AG04450 (cell line): Measurements from ENCODE around the gene TMEM178A. TPM values are rescaled to one million over a fixed set of nuclear protein-coding genes. Genes with fewer than 3 reads are reported as not detected.

Experiments used
- CTCF ChIA-PET: fragments of 300-600, 350-600 bp; formaldehyde crosslinking; extraction: SDS; loops from one replicate; lab custom pipeline; 2022; ENCODE audit warnings: antibody characterized with exemption, inconsistent platforms; lab: Charles Lee
- POLR2A ChIA-PET: fragments of 350-600 bp; formaldehyde crosslinking; extraction: SDS; loops from one replicate; lab custom pipeline; 2021; ENCODE audit warnings: antibody characterized with exemption, inconsistent platforms; lab: Yijun Ruan, JAX
- DNase-seq: peaks from one replicate; pipeline ENCODE4 v3.0.0-alpha.2; 2011; ENCODE audit warnings: low read depth, low spot score
- H3K27ac ChIP-seq: one replicate; pipeline ENCODE4 v1.5.1; 2012; ENCODE audit warnings: low read depth, low read length, control low read depth
- H3K27me3 ChIP-seq: one replicate; pipeline ENCODE4 v1.6.0; 2012; ENCODE audit warnings: low read length; ENCODE audit not compliant: control insufficient read depth, insufficient read depth
- H3K4me3 ChIP-seq: 2 replicates; pipeline ENCODE4 v1.5.1; 2011; ENCODE audit warnings: mild to moderate bottlenecking, low read depth, low read length, control low read depth
- H3K9me3 ChIP-seq: 2 replicates; pipeline ENCODE4 v1.5.1; 2012; ENCODE audit warnings: low read length; ENCODE audit not compliant: control insufficient read depth, insufficient read depth
- CTCF ChIP-seq: IDR thresholded peaks from 2 replicates; pipeline ENCODE4 v1.5.1; 2011; ENCODE audit warnings: low read depth, low read length, control low read depth, inconsistent platforms
- polyA plus RNA-seq: library from polyadenylated mRNA; depleted of rRNA; stranded (reverse); fragments of >200 nt; gene quantifications from 2 replicates; pipeline ENCODE4 v1.2.3, GENCODE V29; 2011

The TMEM178A gene
- polyA plus RNA-seq, 1 experiment = 1.1 TPM

DNA sequence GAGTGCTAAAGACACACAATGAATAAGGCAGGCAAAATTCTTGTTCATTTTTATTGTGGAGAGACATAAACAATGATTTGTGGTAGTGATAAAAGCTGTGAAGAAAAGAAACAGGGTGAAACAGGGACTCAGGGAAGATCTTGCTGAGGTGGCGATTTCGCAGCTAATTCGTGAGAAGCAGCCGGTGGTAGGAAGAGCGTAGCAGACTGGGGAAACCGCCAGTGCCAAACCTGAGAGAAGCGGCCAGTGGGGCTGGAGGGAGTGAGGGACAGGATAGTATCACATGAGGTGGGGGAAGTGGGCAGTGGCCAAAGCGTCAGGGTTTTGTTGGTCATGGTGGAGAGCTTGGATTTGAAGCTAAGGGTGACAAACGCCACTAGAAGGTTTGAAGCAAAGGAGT, 42.3 kb downstream of the TMEM178A start:
- H3K9me3 ChIP-seq = no peaks in the 10 kb centered on the region
- H3K27me3 ChIP-seq = peaks cover 2% of the 10 kb centered on the region
- no peak for TF ChIP-seq CTCF
- no peak overlapping the region for H3K27ac ChIP-seq
- POLR2A ChIA-PET = no interaction called here
- no peak for DNase-seq
- CTCF ChIA-PET = interaction anchor here (0.6 kb wide), 1 partner anchor 35 kb away, joined by 3 read pairs; no protein-coding TSS in a partner anchor
- H3K4me3 ChIP-seq = no peak overlapping the region

DNA sequence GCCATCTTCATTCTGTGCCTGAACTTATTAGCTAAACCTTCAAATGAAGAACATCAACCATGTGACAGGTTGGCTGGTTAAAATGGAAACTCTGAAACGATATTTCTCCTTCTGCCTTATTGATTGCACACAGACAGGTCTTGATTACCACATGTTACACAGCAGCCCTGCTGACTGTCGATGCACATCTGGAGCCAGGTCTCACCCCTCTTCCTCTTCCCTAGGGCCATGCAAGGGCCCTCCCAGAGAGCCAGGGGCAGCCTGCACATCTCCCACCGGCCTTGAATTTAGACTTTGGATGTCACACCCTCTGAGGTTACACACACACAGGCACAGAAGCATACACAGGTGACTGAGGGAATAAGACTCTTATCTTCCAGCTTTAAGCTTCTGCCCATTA, 45.1 kb downstream of the TMEM178A start:
- no peak for TF ChIP-seq CTCF
- Histone ChIP-seq H3K9me3 (no peaks in the 10 kb centered on the region), H3K27ac (no peak overlapping the region), H3K4me3 (no peak overlapping the region), H3K27me3 (peaks cover 2% of the 10 kb centered on the region)
- no peak for DNase-seq
- ChIA-PET POLR2A (no interaction called here), CTCF (interaction anchor here (0.8 to 1.4 kb wide), 2 partner anchors 9 to 14 kb away, joined by 3 read pairs; no protein-coding TSS in a partner anchor)

GRCh38 chr2:39712953-39713352, 47.2 kb downstream of the TMEM178A start:
- peaks cover 2% of the 10 kb centered on the region for H3K27me3 ChIP-seq
- no peaks in the 10 kb centered on the region for H3K9me3 ChIP-seq
- CTCF ChIA-PET = interaction anchor here (0.6 to 1.4 kb wide), 2 partner anchors 15 to 16 kb away, joined by 3 read pairs; no protein-coding TSS in a partner anchor
- no peak for DNase-seq
- H3K4me3 ChIP-seq = no peak overlapping the region
- no peak for TF ChIP-seq CTCF
- POLR2A ChIA-PET = no interaction called here
- H3K27ac ChIP-seq = no peak overlapping the region

- no peak for DNase-seq
- CTCF ChIA-PET = interaction anchor here (1.0 to 6.9 kb wide), 2 partner anchors 15 to 121 kb away, joined by 3 to 41 read pairs; no protein-coding TSS in a partner anchor
- POLR2A ChIA-PET = no interaction called here
Measured at GRCh38 chr2:39715095-39715494, 49.4 kb downstream of the TMEM178A start.

More at GRCh38 chr2:39715095-39715494, 49.4 kb downstream of the TMEM178A start:
- H3K27me3 ChIP-seq = no peaks in the 10 kb centered on the region
- no peaks in the 10 kb centered on the region for H3K9me3 ChIP-seq
- H3K4me3 ChIP-seq = no peak overlapping the region
- H3K27ac ChIP-seq = no peak overlapping the region
- no peak for TF ChIP-seq CTCF
